Measurements from ENCODE around the gene GDI2. TPM values are rescaled to one million over a fixed set of nuclear protein-coding genes. Genes with fewer than 3 reads are reported as not detected.

The GDI2 gene
- total and polyA plus RNA-seq, 9 of the 15 experiments (the other 6 are each of a cell fraction or from before 2014, with no cell fraction given) = 262 to 424 (median 287) TPM

DNA sequence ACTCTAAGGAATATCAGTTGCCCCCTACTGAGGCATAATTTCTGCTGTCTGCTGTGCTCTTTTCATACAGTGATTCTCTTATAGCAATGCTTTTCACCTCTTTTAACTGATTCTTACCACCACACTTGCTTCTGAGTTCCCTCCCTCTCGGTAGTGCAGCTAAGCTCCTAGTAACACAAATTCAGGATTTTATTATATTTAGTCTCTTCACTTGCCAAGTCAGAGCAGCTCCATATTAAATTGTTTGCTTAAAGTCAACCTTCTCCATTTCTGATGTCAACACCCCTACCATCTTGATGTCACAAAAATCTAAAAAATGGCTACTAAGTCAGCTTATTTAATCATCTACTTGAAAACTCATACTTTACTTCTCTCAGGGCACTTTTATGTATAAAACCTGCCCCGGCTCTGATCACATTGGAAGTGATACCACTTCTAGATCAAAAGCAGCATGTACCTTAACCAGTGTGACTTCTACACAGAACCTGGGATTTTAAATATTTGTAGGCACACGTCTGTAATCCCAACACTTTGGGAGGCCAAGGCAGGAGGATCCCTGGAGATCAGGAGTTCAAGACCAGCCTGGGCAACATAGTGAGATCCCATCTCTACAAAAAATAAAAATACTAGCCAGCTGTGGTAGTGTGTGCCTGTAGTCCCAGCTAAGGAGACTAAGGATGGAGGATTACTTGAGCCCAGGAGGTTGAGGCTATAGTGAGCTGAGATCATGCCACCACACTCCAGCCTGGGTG, 55.3 kb downstream of the GDI2 start:
- H3K27ac ChIP-seq (ENCODE audit: extremely low read depth, low read depth, low read length) = no peak overlapping the region
- H3K79me2 ChIP-seq (ENCODE audit: control insufficient read depth, insufficient read depth, low read length) = no peaks in the 10 kb centered on the region
- intact Hi-C loops (cut with micrococcal nuclease) = no loop called here
- no peaks in the 10 kb centered on the region for H3K9me1 ChIP-seq (ENCODE audit: control insufficient read depth, insufficient read depth, low read length)
- no peak overlapping the region for H2AFZ ChIP-seq (ENCODE audit: low read depth, low read length)
- DNase-seq (ENCODE audit: extremely low read depth in 1 of 4, low spot score in 3 of 4) (no peak), FAIRE-seq (no peak), ATAC-seq (no peak)
- no peaks in the 10 kb centered on the region for H3K9me3 ChIP-seq (replicated peaks; ENCODE audit: control insufficient read depth, insufficient read depth, low read depth, low read length)
- H3K4me1 ChIP-seq (replicated peaks in 1 of 2; ENCODE audit: control insufficient read depth in 2 of 2, insufficient read depth in 2 of 2, low read length in 2 of 2) = no peaks in the 10 kb centered on the region
- no peak overlapping the region for H3K4me2 ChIP-seq (ENCODE audit: insufficient read depth, low read length)
- TF ChIP-seq HMG20B (CRISPR knock-in tag; IDR thresholded peaks at IDR 0.05) (no peak), ZNF121 (CRISPR knock-in tag; conservative IDR thresholded peaks at IDR 0.05) (0 out of 2 replicates have a peak, but pooled peaks have one; percentile 20), JUNB (CRISPR knock-in tag; conservative IDR thresholded peaks at IDR 0.05) (no peak)
- in situ Hi-C loops (cut with MboI) = no loop called here
- no TSS peak for BruUV-seq (replicated peaks)
- WGBS (ENCODE audit: insufficient coverage, low coverage, missing lambda C conversion rate) = 92% methylated on average over 3 of the region's 3 CpGs
- H3K4me3 ChIP-seq = no peak overlapping the region
- H3K9ac ChIP-seq (ENCODE audit: insufficient read depth in 1 of 2, low read depth in 2 of 2, low read length in 2 of 2) = no peak overlapping the region
- CTCF ChIA-PET (ENCODE audit: low intra/inter-chr PET ratio) = no interaction called here
- H3K27me3 ChIP-seq (ENCODE audit: control insufficient read depth in 2 of 2, insufficient read depth in 2 of 2, low read length in 2 of 2) = no peaks in the 10 kb centered on the region
- POLR2A ChIA-PET = interaction anchor here (0.6 to 0.7 kb wide), 3 partner anchors 65 to 273 kb away, joined by 3 read pairs; no protein-coding TSS in a partner anchor
- no peaks in the 10 kb centered on the region for H4K20me1 ChIP-seq (replicated peaks; ENCODE audit: control insufficient read depth, insufficient read depth, low read length)
- H3K36me3 ChIP-seq (ENCODE audit: control insufficient read depth, insufficient read depth, low read length) = peaks cover 75% of the 10 kb centered on the region

DNA sequence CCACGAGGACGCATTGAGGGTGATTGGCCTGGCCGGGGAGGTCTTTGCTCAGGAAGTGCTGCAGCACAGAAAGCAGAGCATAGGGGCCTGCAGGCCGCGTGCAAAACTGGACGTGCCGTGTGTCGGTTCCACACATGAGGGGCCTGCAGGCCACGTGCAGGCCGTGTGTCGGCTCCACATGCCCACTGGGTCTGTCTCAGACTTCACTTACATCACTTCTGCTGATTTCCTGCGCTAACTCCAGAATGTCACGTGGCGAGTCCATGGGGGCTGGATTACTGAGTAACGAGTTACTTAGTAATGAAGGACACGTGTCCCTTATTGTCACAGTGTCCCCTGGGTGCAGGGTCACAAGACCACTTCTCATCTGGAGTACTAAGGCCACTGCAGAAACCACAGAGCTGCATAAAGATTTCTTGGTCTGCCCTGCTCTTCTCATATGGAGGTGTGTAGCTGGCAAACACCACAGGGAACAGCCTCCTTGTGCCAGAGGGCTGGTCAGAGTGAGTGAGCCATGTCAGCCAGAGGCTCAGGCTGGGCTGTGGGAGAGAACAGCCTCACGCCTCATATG, 60.8 kb downstream of the GDI2 start:
- no peaks in the 10 kb centered on the region for H3K9me3 ChIP-seq (replicated peaks; ENCODE audit: control insufficient read depth, insufficient read depth, low read depth, low read length)
- peak overlapping the region in 1 of 2 experiments; percentile 23; a peak in 1 of 4 replicates for H3K9ac ChIP-seq (ENCODE audit: insufficient read depth in 1 of 2, low read depth in 2 of 2, low read length in 2 of 2)
- H4K20me1 ChIP-seq (replicated peaks; ENCODE audit: control insufficient read depth, insufficient read depth, low read length) = no peaks in the 10 kb centered on the region
- ChIA-PET POLR2A (interaction anchor here (1.0 to 2.2 kb wide), 2 partner anchors 11 to 15 kb away, joined by 3 to 4 read pairs; no protein-coding TSS in a partner anchor), CTCF (ENCODE audit: low intra/inter-chr PET ratio) (no interaction called here)
- H3K4me3 ChIP-seq = no peak overlapping the region
- no peak overlapping the region for H3K4me2 ChIP-seq (ENCODE audit: insufficient read depth, low read length)
- H3K9me1 ChIP-seq (ENCODE audit: control insufficient read depth, insufficient read depth, low read length) = no peaks in the 10 kb centered on the region
- H3K27me3 ChIP-seq (ENCODE audit: control insufficient read depth in 2 of 2, insufficient read depth in 2 of 2, low read length in 2 of 2) = no peaks in the 10 kb centered on the region
- H3K4me1 ChIP-seq (replicated peaks in 1 of 2; ENCODE audit: control insufficient read depth in 2 of 2, insufficient read depth in 2 of 2, low read length in 2 of 2) = no peaks in the 10 kb centered on the region
- H3K27ac ChIP-seq (ENCODE audit: extremely low read depth, low read depth, low read length) = no peak overlapping the region
- DNase-seq (ENCODE audit: extremely low read depth in 1 of 4, low spot score in 3 of 4) (no peak), FAIRE-seq (no peak), ATAC-seq (no peak)
- BruUV-seq (replicated peaks) = no TSS peak
- H2AFZ ChIP-seq (ENCODE audit: low read depth, low read length) = no peak overlapping the region
- TF ChIP-seq MBD2 (IDR thresholded peaks at IDR 0.05; ENCODE audit: borderline replicate concordance, low read depth) = no peak
- TF ChIP-seq NCOR1 (IDR thresholded peaks at IDR 0.05) = no peak
- peak; percentile 31; the same call in 1 of the 2 replicates for TF ChIP-seq POLR2G (IDR thresholded peaks at IDR 0.05; ENCODE audit: low read depth, low read length)
- TF ChIP-seq, protein P1, sequence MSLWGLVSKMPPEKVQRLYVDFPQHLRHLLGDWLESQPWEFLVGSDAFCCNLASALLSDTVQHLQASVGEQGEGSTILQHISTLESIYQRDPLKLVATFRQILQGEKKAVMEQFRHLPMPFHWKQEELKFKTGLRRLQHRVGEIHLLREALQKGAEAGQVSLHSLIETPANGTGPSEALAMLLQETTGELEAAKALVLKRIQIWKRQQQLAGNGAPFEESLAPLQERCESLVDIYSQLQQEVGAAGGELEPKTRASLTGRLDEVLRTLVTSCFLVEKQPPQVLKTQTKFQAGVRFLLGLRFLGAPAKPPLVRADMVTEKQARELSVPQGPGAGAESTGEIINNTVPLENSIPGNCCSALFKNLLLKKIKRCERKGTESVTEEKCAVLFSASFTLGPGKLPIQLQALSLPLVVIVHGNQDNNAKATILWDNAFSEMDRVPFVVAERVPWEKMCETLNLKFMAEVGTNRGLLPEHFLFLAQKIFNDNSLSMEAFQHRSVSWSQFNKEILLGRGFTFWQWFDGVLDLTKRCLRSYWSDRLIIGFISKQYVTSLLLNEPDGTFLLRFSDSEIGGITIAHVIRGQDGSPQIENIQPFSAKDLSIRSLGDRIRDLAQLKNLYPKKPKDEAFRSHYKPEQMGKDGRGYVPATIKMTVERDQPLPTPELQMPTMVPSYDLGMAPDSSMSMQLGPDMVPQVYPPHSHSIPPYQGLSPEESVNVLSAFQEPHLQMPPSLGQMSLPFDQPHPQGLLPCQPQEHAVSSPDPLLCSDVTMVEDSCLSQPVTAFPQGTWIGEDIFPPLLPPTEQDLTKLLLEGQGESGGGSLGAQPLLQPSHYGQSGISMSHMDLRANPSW (CRISPR knock-in tag; IDR thresholded peaks at IDR 0.05) = no peak
- no peak for TF ChIP-seq FOSL1 (tag; conservative IDR thresholded peaks at IDR 0.05)
- TF ChIP-seq WHSC1 (IDR thresholded peaks at IDR 0.05; ENCODE audit: low read length) = no peak
- in situ Hi-C loops (cut with MboI) = no loop called here
- intact Hi-C loops (cut with micrococcal nuclease) = no loop called here
- WGBS (ENCODE audit: insufficient coverage, low coverage, missing lambda C conversion rate) = 92% methylated on average over 17 of the region's 17 CpGs
- H3K36me3 ChIP-seq (ENCODE audit: control insufficient read depth, insufficient read depth, low read length) = peaks cover 75% of the 10 kb centered on the region
- H3K79me2 ChIP-seq (ENCODE audit: control insufficient read depth, insufficient read depth, low read length) = peaks cover 3% of the 10 kb centered on the region; the same call in 1 of the 3 replicates

All from K562 (cell line).